Tibial artery (tissue), 4 donors: ENCODE measurements around the gene EML6.

ENCODE experiments used
- DNase-seq, 2 donors: peaks; one replicate each; pipeline ENCODE4 v3.0.0-alpha.2; 2019
- H3K27ac ChIP-seq, 2 donors: fragments of 200-600 bp; sonication (generic) in 1 of 2; 1 replicate in 1 of 2; 2 replicates in 1 of 2; pipeline ENCODE4 v1.5.1; 2018 to 2019; ENCODE audit warnings: mild to moderate bottlenecking in 1 of 2
- H3K27me3 ChIP-seq, 2 donors: fragments of 200-600 bp; sonication (generic) in 1 of 2; one replicate each; pipeline versions ENCODE4 v1.5.1 to v1.6.0; 2016 to 2019
- H3K36me3 ChIP-seq, 3 donors: fragments of 200-600 bp; sonication (generic) in 2 of 3; one replicate each; pipeline ENCODE4 v1.5.1; 2016 to 2019; ENCODE audit warnings: mild to moderate bottlenecking in 2 of 3
- H3K4me1 ChIP-seq, 4 donors: fragments of 200-600 bp; sonication (generic) in 2 of 4; 1 replicate in 3 of 4; 2 replicates in 1 of 4; pipeline ENCODE4 v1.5.1; 2016 to 2019
- H3K4me3 ChIP-seq, 2 donors: fragments of 200-600 bp; sonication (generic) in 1 of 2; 1 replicate in 1 of 2; 2 replicates in 1 of 2; pipeline ENCODE4 v1.5.1; 2018 to 2019; ENCODE audit warnings: mild to moderate bottlenecking in 2 of 2
- H3K9me3 ChIP-seq, 3 donors: fragments of 200-600 bp; sonication (generic) in 1 of 3; one replicate each; pipeline ENCODE4 v1.5.1; 2016 to 2019
- intact Hi-C: fragments of 100-400 bp; cut with DNase I; formaldehyde crosslinking; loops from one replicate; pipeline ENCODE4 v1.15.0; 2023; ENCODE audit warnings: low total_unique reads
- TF ChIP-seq, protein P1 (sequence below), 2 experiments: fragments of 200-600 bp in 1 of 2; fragments of 450-650 bp in 1 of 2; IDR thresholded peaks; one replicate each; pipeline ENCODE4 v1.5.1; 2017 to 2019; ENCODE audit warnings: antibody characterized with exemption in 2 of 2, mild to moderate bottlenecking in 1 of 2, moderate library complexity in 1 of 2

EML6 gene

DNA sequence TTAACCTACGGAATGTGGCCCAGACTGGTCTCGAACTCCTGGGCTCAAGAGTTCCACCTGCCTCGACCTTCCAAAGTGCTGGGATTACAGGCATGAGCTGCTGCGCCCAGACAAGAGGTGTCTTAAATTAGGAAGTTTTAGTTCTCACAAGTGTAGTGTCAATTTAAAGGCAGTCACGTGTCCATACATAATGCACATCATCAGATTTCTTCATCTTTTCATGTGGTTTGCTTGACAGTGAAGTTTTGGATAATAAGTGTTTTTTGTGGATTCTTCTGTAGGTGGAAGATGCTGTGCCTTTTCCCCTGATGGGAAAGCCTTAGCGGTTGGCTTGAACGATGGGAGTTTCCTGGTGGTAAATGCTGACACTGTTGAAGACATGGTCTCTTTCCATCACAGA, 179.3 kb downstream of the EML6 start:
- Histone ChIP-seq H3K27ac (no peak overlapping the region), H3K36me3 (no peaks in the 10 kb centered on the region), H3K4me3 (no peak overlapping the region), H3K27me3 (no peaks in the 10 kb centered on the region), H3K9me3 (no peaks in the 10 kb centered on the region), H3K4me1 (no peaks in the 10 kb centered on the region)
- intact Hi-C loops = loop anchor here (5.0 kb wide), 1 partner anchor 275 kb away; no protein-coding TSS in a partner anchor
- TF ChIP-seq, protein P1, sequence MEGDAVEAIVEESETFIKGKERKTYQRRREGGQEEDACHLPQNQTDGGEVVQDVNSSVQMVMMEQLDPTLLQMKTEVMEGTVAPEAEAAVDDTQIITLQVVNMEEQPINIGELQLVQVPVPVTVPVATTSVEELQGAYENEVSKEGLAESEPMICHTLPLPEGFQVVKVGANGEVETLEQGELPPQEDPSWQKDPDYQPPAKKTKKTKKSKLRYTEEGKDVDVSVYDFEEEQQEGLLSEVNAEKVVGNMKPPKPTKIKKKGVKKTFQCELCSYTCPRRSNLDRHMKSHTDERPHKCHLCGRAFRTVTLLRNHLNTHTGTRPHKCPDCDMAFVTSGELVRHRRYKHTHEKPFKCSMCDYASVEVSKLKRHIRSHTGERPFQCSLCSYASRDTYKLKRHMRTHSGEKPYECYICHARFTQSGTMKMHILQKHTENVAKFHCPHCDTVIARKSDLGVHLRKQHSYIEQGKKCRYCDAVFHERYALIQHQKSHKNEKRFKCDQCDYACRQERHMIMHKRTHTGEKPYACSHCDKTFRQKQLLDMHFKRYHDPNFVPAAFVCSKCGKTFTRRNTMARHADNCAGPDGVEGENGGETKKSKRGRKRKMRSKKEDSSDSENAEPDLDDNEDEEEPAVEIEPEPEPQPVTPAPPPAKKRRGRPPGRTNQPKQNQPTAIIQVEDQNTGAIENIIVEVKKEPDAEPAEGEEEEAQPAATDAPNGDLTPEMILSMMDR (IDR thresholded peaks at IDR 0.05) = no peak
- no peak for DNase-seq

DNA sequence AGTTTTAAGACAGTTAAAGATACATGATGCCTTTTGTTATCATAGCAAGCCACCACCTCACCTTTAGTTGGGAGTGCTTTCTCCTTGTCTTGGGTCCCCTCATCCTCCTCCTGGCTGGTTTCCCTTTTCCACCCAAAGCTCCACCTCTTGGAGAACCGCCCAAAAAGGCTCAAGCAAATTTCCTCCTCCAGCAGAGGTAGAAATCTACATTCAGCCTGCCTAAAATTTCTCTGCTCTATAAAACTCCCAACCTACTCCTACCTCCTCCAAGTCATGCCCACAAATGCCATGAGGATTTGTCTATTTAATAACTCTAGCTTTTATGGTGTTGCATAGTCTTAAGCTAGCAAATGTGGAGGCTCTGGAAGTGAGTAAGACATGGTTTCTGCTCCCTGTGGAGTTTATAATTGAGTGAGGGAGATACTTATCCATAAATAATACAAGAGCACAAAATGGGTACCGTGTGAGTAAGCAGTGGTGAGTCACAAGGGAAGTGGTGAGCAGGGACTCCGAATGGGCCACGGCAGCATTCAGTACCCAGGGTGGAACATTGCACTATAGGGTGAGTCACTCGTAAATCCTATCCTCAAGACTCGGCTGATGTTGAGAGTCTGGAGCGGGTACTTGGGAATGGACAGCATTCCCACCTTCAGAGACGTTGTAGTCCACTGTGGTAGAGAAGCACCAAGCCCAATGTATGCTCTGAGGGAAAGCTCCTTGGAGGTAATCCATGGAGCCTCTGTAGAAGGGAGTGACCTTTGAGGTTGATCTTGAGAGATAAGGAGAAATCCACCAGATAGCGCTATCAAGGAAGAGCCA, 180.5 kb downstream of the EML6 start:
- intact Hi-C loops = loop anchor here (5.0 kb wide), 1 partner anchor 273 kb away; no protein-coding TSS in a partner anchor
- no peak overlapping the region for H3K27ac ChIP-seq

DNA sequence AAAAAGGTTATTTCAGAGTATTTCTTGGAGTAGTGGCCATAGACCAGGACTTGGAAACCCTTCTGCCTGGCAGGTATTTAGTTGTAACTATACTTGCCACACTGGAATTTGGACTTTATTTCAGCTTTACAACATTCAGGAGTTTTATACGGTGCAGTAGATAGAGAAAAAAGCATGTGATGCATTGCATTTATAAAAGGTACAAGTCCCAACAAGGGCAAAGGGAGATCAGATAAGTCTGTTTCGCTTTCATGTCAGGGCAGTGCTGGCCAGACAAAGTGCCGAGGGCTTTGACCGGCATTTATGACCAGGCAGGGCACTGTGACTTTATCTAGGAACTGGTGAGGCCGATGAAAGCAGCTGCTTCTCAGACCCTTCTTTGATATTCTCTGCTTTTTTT, 181.4 kb downstream of the EML6 start:
- Histone ChIP-seq H3K36me3 (no peaks in the 10 kb centered on the region), H3K9me3 (no peaks in the 10 kb centered on the region), H3K27me3 (no peaks in the 10 kb centered on the region), H3K4me1 (peaks cover 0 to 5% (median 0%) of the 10 kb centered on the region in 4 donors), H3K27ac (no peak overlapping the region), H3K4me3 (no peak overlapping the region)
- TF ChIP-seq, protein P1 (IDR thresholded peaks at IDR 0.05) = no peak
- DNase-seq = no peak
- intact Hi-C loops = loop anchor here (5.0 kb wide), 1 partner anchor 272 kb away; no protein-coding TSS in a partner anchor

More for the DNA sequence above, 180.5 kb downstream of the EML6 start:
- TF ChIP-seq, protein P1 (IDR thresholded peaks at IDR 0.05) = no peak
- Histone ChIP-seq H3K9me3 (no peaks in the 10 kb centered on the region), H3K36me3 (no peaks in the 10 kb centered on the region), H3K27me3 (no peaks in the 10 kb centered on the region), H3K4me3 (no peak overlapping the region), H3K4me1 (peaks cover 0 to 5% (median 0%) of the 10 kb centered on the region in 4 donors)
- no peak for DNase-seq

DNA sequence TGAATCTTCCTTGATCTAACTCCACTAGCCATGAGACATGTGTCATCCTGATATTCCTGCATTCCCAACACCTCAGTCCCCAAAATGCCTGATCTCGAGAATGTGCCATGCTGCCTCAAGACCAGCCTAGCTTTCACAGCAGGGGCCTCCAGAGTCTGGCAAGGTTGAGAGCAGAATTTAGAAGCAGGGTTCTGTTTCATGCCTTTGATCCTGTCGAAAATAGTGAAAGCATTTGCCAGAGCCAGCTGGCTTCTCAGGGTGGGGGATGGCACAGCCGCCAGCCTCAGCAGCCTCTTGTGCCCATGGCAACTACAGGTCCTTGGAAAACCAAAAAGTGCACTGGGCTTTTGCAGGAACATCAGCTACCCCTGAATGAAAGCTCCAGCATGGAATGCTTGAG, 183.3 kb downstream of the EML6 start:
- H3K4me3 ChIP-seq = no peak overlapping the region
- no peak for DNase-seq

DNA sequence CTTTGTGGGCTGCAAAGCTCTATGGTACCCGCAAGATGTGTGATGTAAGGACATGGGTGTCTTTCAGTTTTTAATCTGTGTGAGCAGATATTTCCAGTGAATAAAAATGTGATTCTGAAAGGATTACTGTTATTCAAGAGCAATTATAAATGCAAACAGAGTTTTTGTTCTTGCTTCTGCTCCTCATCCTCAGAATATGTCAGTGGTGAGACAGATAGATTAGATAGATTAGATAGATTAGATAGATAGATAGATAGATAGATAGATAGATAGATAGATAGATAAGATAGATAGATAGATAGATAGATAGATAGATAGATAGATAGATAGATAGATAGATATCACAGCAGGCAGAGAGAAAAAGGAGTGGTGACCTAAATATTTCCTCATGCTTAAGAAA, 184.2 kb downstream of the EML6 start:
- Histone ChIP-seq H3K4me1 (peaks cover 0 to 5% (median 0%) of the 10 kb centered on the region in 4 donors), H3K36me3 (no peaks in the 10 kb centered on the region)
- intact Hi-C loops = no loop called here

More for the DNA sequence above, 183.3 kb downstream of the EML6 start:
- Histone ChIP-seq H3K9me3 (no peaks in the 10 kb centered on the region), H3K27me3 (no peaks in the 10 kb centered on the region), H3K4me1 (peaks cover 0 to 5% (median 0%) of the 10 kb centered on the region in 4 donors), H3K36me3 (no peaks in the 10 kb centered on the region), H3K27ac (no peak overlapping the region)
- intact Hi-C loops = no loop called here
- TF ChIP-seq, protein P1 (IDR thresholded peaks at IDR 0.05) = no peak

More for the DNA sequence above, 184.2 kb downstream of the EML6 start:
- H3K27me3 ChIP-seq = no peaks in the 10 kb centered on the region
- H3K9me3 ChIP-seq = no peaks in the 10 kb centered on the region
- H3K27ac ChIP-seq = no peak overlapping the region
- TF ChIP-seq, protein P1 (IDR thresholded peaks at IDR 0.05) = no peak
- no peak for DNase-seq
- no peak overlapping the region for H3K4me3 ChIP-seq
